ENCODE results near the gene MACROD2. TPM values are rescaled to one million over a fixed set of nuclear protein-coding genes. Genes with fewer than 3 reads are reported as not detected.

Gene MACROD2
- total RNA-seq, 1 donor from 2014 or later = 2.4 TPM

- FAIRE-seq = no peak
- Histone ChIP-seq H3K9ac (ENCODE audit: low read length) (no peak overlapping the region), H4K20me1 (ENCODE audit: insufficient read depth, low read length) (no peaks in the 10 kb centered on the region), H3K4me1 (ENCODE audit: insufficient read depth, low read length) (peaks cover 10% of the 10 kb centered on the region), H3K27ac (ENCODE audit: low read depth, low read length) (no peak overlapping the region), H3K27me3 (ENCODE audit: insufficient read depth, low read length) (no peaks in the 10 kb centered on the region), H3K4me3 (ENCODE audit: insufficient read depth, low read depth, low read length) (no peak overlapping the region), H3K9me3 (ENCODE audit: insufficient read depth, low read depth, low read length) (no peaks in the 10 kb centered on the region), H3K4me2 (ENCODE audit: low read length) (no peak overlapping the region), H3K36me3 (ENCODE audit: insufficient read depth, low read length) (no peaks in the 10 kb centered on the region), H2AFZ (ENCODE audit: low read depth, low read length) (no peak overlapping the region), H3K79me2 (ENCODE audit: insufficient read depth, low read length) (no peaks in the 10 kb centered on the region)
- Mint-ChIP-seq H3K27ac (ENCODE audit: unreplicated experiment) (no peak overlapping the region), H3K4me1 (ENCODE audit: low read depth, unreplicated experiment) (peaks cover 19% of the 10 kb centered on the region), H3K9me3 (ENCODE audit: unreplicated experiment) (no peaks in the 10 kb centered on the region), H3K27me3 (ENCODE audit: low read depth, unreplicated experiment) (no peaks in the 10 kb centered on the region), H3K4me3 (ENCODE audit: unreplicated experiment) (no peak overlapping the region), H3K36me3 (ENCODE audit: low read depth, unreplicated experiment) (no peaks in the 10 kb centered on the region)
- DNase-seq (ENCODE audit: low read depth) = no peak
- no peak for TF ChIP-seq EZH2 (IDR thresholded peaks at IDR 0.05; ENCODE audit: insufficient read depth, low read length)
- no peak for TF ChIP-seq CTCF (IDR thresholded peaks at IDR 0.05; ENCODE audit: insufficient read depth, low read depth, low read length)
These were observed 1228.9 kb downstream of the MACROD2 start for GRCh38 chr20:15224199-15224598.

GRCh38 chr20:15227102-15227501, 1231.8 kb downstream of the MACROD2 start:
- no peak overlapping the region for H2AFZ ChIP-seq (ENCODE audit: low read depth, low read length)
- H3K9ac ChIP-seq (ENCODE audit: low read length) = no peak overlapping the region
- Mint-ChIP-seq H3K4me3 (ENCODE audit: unreplicated experiment) (no peak overlapping the region), H3K4me1 (ENCODE audit: low read depth, unreplicated experiment) (peaks cover 3% of the 10 kb centered on the region), H3K27me3 (ENCODE audit: low read depth, unreplicated experiment) (no peaks in the 10 kb centered on the region), H3K9me3 (ENCODE audit: unreplicated experiment) (no peaks in the 10 kb centered on the region), H3K36me3 (ENCODE audit: low read depth, unreplicated experiment) (no peaks in the 10 kb centered on the region), H3K27ac (ENCODE audit: unreplicated experiment) (no peak overlapping the region)
- no peaks in the 10 kb centered on the region for H3K27me3 ChIP-seq (ENCODE audit: insufficient read depth, low read length)
- no peak overlapping the region for H3K4me2 ChIP-seq (ENCODE audit: low read length)
- no peaks in the 10 kb centered on the region for H3K9me3 ChIP-seq (ENCODE audit: insufficient read depth, low read depth, low read length)
- no peak for TF ChIP-seq EZH2 (IDR thresholded peaks at IDR 0.05; ENCODE audit: insufficient read depth, low read length)
- no peak for TF ChIP-seq CTCF (IDR thresholded peaks at IDR 0.05; ENCODE audit: insufficient read depth, low read depth, low read length)
- FAIRE-seq (no peak), DNase-seq (ENCODE audit: low read depth) (no peak)
- H3K4me1 ChIP-seq (ENCODE audit: insufficient read depth, low read length) = no peaks in the 10 kb centered on the region
- H4K20me1 ChIP-seq (ENCODE audit: insufficient read depth, low read length) = no peaks in the 10 kb centered on the region
- no peak overlapping the region for H3K4me3 ChIP-seq (ENCODE audit: insufficient read depth, low read depth, low read length)
- H3K27ac ChIP-seq (ENCODE audit: low read depth, low read length) = no peak overlapping the region
- no peaks in the 10 kb centered on the region for H3K36me3 ChIP-seq (ENCODE audit: insufficient read depth, low read length)
- no peaks in the 10 kb centered on the region for H3K79me2 ChIP-seq (ENCODE audit: insufficient read depth, low read length)

DNA sequence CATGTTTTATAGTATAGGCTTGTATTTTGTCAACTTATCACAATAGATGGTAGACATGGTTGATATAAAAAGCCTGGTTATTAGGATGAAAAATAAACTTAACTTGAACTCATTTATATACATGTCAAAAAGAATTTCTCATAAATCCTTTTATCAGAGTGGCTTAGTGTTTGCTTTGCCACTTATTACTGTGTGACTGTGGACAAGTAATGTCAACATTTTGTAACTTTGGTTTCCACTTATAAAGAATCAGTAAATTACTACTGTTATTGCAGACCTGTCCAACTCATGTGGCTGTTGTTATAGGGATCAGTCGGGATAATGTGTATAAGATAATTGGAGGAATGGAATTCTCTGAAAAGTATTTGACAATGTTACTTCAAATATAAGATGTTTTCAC, 1236.9 kb downstream of the MACROD2 start:
- Histone ChIP-seq H3K9ac (ENCODE audit: low read length) (no peak overlapping the region), H3K79me2 (ENCODE audit: insufficient read depth, low read length) (no peaks in the 10 kb centered on the region), H4K20me1 (ENCODE audit: insufficient read depth, low read length) (no peaks in the 10 kb centered on the region), H3K36me3 (ENCODE audit: insufficient read depth, low read length) (no peaks in the 10 kb centered on the region), H3K27me3 (ENCODE audit: insufficient read depth, low read length) (no peaks in the 10 kb centered on the region), H3K4me2 (ENCODE audit: low read length) (no peak overlapping the region), H3K9me3 (ENCODE audit: insufficient read depth, low read depth, low read length) (no peaks in the 10 kb centered on the region), H3K27ac (ENCODE audit: low read depth, low read length) (no peak overlapping the region), H3K4me1 (ENCODE audit: insufficient read depth, low read length) (no peaks in the 10 kb centered on the region), H2AFZ (ENCODE audit: low read depth, low read length) (no peak overlapping the region), H3K4me3 (ENCODE audit: insufficient read depth, low read depth, low read length) (no peak overlapping the region)
- Mint-ChIP-seq H3K9me3 (ENCODE audit: unreplicated experiment) (no peaks in the 10 kb centered on the region), H3K4me3 (ENCODE audit: unreplicated experiment) (no peak overlapping the region), H3K36me3 (ENCODE audit: low read depth, unreplicated experiment) (no peaks in the 10 kb centered on the region), H3K4me1 (ENCODE audit: low read depth, unreplicated experiment) (no peaks in the 10 kb centered on the region), H3K27ac (ENCODE audit: unreplicated experiment) (no peak overlapping the region), H3K27me3 (ENCODE audit: low read depth, unreplicated experiment) (no peaks in the 10 kb centered on the region)
- DNase-seq (ENCODE audit: low read depth) (no peak), FAIRE-seq (no peak)
- TF ChIP-seq EZH2 (IDR thresholded peaks at IDR 0.05; ENCODE audit: insufficient read depth, low read length) = no peak
- no peak for TF ChIP-seq CTCF (IDR thresholded peaks at IDR 0.05; ENCODE audit: insufficient read depth, low read depth, low read length)
